B cell (primary cell): Measurements from ENCODE around the gene PLEKHA7. TPM values are rescaled to one million over a fixed set of nuclear protein-coding genes. Genes with fewer than 3 reads are reported as not detected.

ENCODE experiments used
- ATAC-seq: fragments of 200-7000 bp; cut with Tn5 transposase; one replicate; pipeline ENCODE4 v1.10.0; 2021; ENCODE audit warnings: low read depth, mild to moderate bottlenecking, moderate number of reproducible peaks, moderate library complexity
- CTCF ChIA-PET: fragments of 350-600 bp; sonication (Branson Sonifier 250); formaldehyde crosslinking; loops from one replicate; lab custom pipeline; 2021; ENCODE audit warnings: antibody characterized with exemption, inconsistent platforms; lab: Charles Lee
- POLR2A ChIA-PET: fragments of 350-600 bp; sonication (Branson Sonifier 250); formaldehyde crosslinking; loops from one replicate; lab custom pipeline; 2021; ENCODE audit warnings: antibody characterized with exemption; lab: Charles Lee
- DNase-seq: peaks from one replicate; pipeline ENCODE4 v3.0.0; 2013
- H2AFZ ChIP-seq: 2 replicates; pipeline ENCODE4 v1.6.1; 2012; ENCODE audit warnings: mild to moderate bottlenecking, low read depth, low read length; ENCODE audit not compliant: insufficient read depth, poor library complexity, severe bottlenecking
- H3K27ac ChIP-seq, 2 donors: 1 replicate in 1 of 2; 2 replicates in 1 of 2; pipeline ENCODE4 v1.5.1; 2012 to 2013; ENCODE audit warnings: low read length in 2 of 2, mild to moderate bottlenecking in 2 of 2, moderate library complexity in 1 of 2
- H3K27me3 ChIP-seq, 4 experiments: fragments of 200-600 bp in 1 of 4; sonication (generic) in 1 of 4; replicated peaks in 1 of 4; 1 replicate in 2 of 4; 2 replicates in 2 of 4; pipeline versions ENCODE4 v1.6.1 to v1.7.0; 2013 to 2016; ENCODE audit warnings: low read length in 3 of 4, mild to moderate bottlenecking in 2 of 4, mixed read lengths in 1 of 4, moderate library complexity in 1 of 4; ENCODE audit not compliant: insufficient read depth in 4 of 4, control insufficient read depth in 3 of 4; ENCODE audit errors: control extremely low read depth in 1 of 4
- H3K36me3 ChIP-seq, 2 experiments: replicated peaks in 1 of 2; 1 replicate in 1 of 2; 2 replicates in 1 of 2; pipeline versions ENCODE4 v1.6.1 to v1.7.1; 2013; ENCODE audit warnings: low read length in 1 of 2; ENCODE audit not compliant: insufficient read depth in 2 of 2, control insufficient read depth in 1 of 2; ENCODE audit errors: control extremely low read depth in 1 of 2, extremely low read depth in 1 of 2
- H3K4me1 ChIP-seq, 2 donors: fragments of 200-600 bp in 1 of 2; sonication (generic) in 1 of 2; 1 replicate in 1 of 2; 2 replicates in 1 of 2; pipeline versions ENCODE4 v1.5.1 to v1.6.1; 2013 to 2017; ENCODE audit warnings: low read length in 2 of 2; ENCODE audit not compliant: control insufficient read depth in 2 of 2, insufficient read depth in 2 of 2
- H3K4me2 ChIP-seq: replicated peaks from 2 replicates; pipeline ENCODE3; 2012; ENCODE audit warnings: mild to moderate bottlenecking, low read depth, low read length; ENCODE audit not compliant: poor library complexity, severe bottlenecking
- H3K4me3 ChIP-seq, 5 experiments: fragments of 200-600 bp in 1 of 5; sonication (generic) in 1 of 5; 1 replicate in 3 of 5; 2 replicates in 2 of 5; pipeline versions ENCODE4 v1.5.1 to v1.7.0; 2011 to 2016; ENCODE audit warnings: low read length in 4 of 5, mild to moderate bottlenecking in 4 of 5, low read depth in 2 of 5, control low read depth in 1 of 5, moderate library complexity in 1 of 5; ENCODE audit not compliant: insufficient read depth in 1 of 5; ENCODE audit errors: control extremely low read depth in 1 of 5, extremely low read depth in 1 of 5
- H3K79me2 ChIP-seq: fragments of 200-600 bp; sonication (generic); one replicate; pipeline ENCODE4 v1.6.0; 2016; ENCODE audit warnings: low read length; ENCODE audit not compliant: control insufficient read depth, insufficient read depth
- H3K9ac ChIP-seq: fragments of 200-600 bp; sonication (generic); 2 replicates; pipeline ENCODE4 v1.6.1; 2017; ENCODE audit warnings: mild to moderate bottlenecking, low read length, moderate library complexity
- H3K9me3 ChIP-seq, 3 donors: one replicate each; pipeline versions ENCODE4 v1.6.1 to v1.7.1; 2013; ENCODE audit warnings: low read length in 2 of 3; ENCODE audit not compliant: control insufficient read depth in 2 of 3, insufficient read depth in 1 of 3; ENCODE audit errors: control extremely low read depth in 1 of 3
- H4K20me1 ChIP-seq: 2 replicates; pipeline ENCODE4 v1.6.0; 2012; ENCODE audit warnings: mild to moderate bottlenecking, low read length; ENCODE audit not compliant: insufficient read depth, control insufficient read depth, poor library complexity, severe bottlenecking
- H3K27ac Mint-ChIP-seq: one replicate; pipeline ENCODE4 v1.8.0; 2021; ENCODE audit warnings: mixed read lengths
- H3K27me3 Mint-ChIP-seq: one replicate; pipeline ENCODE4 v1.8.0; 2021; ENCODE audit warnings: mixed read lengths
- H3K4me1 Mint-ChIP-seq: one replicate; pipeline ENCODE4 v1.8.0; 2021; ENCODE audit warnings: mixed read lengths
- H3K4me3 Mint-ChIP-seq: one replicate; pipeline ENCODE4 v1.8.0; 2021; ENCODE audit warnings: mixed read lengths
- H3K9me3 Mint-ChIP-seq: one replicate; pipeline ENCODE4 v1.8.0; 2022; ENCODE audit warnings: mixed read lengths; ENCODE audit not compliant: insufficient read depth
- EZH2 ChIP-seq: IDR thresholded peaks from 2 replicates; pipeline ENCODE4 v1.6.1; 2012; ENCODE audit warnings: borderline replicate concordance, low read depth, mild to moderate bottlenecking, moderate library complexity, low read length; ENCODE audit not compliant: insufficient read depth, poor library complexity, severe bottlenecking
- WGBS: methylation state at CpG from one replicate; pipeline ENCODE4 v1.1.5; 2013; ENCODE audit warnings: missing lambda C conversion rate; ENCODE audit not compliant: insufficient coverage; 5-methylcytosine and 5-hydroxymethylcytosine counted together
- intact Hi-C: fragments of 100-400 bp; cut with micrococcal nuclease; formaldehyde crosslinking; loops from one replicate; pipeline ENCODE4 v1.10.0; 2022
- polyA plus RNA-seq: library from polyadenylated mRNA; depleted of rRNA; stranded (reverse); fragments of >200 nt; gene quantifications from 2 replicates; pipeline ENCODE4 v1.2.3, GENCODE V29; 2012
- total RNA-seq, 2 donors: library from RNA; stranded (reverse); fragments of 120-200 nt in 1 of 2; gene quantifications; 1 replicate in 1 of 2; 2 replicates in 1 of 2; pipeline versions ENCODE4 v1.2.3 to v1.2.4, GENCODE V29; 2013 to 2022
- TF ChIP-seq, protein P1 (sequence below): fragments of 200-600 bp; IDR thresholded peaks from one replicate; pipeline ENCODE4 v1.8.0; 2022; ENCODE audit warnings: antibody characterized with exemption, mild to moderate bottlenecking

The PLEKHA7 gene
- total and polyA plus RNA-seq, 2 donors (not counting 1 experiment from before 2014, with no cell fraction given) = 1.7 to 8.2 TPM

DNA sequence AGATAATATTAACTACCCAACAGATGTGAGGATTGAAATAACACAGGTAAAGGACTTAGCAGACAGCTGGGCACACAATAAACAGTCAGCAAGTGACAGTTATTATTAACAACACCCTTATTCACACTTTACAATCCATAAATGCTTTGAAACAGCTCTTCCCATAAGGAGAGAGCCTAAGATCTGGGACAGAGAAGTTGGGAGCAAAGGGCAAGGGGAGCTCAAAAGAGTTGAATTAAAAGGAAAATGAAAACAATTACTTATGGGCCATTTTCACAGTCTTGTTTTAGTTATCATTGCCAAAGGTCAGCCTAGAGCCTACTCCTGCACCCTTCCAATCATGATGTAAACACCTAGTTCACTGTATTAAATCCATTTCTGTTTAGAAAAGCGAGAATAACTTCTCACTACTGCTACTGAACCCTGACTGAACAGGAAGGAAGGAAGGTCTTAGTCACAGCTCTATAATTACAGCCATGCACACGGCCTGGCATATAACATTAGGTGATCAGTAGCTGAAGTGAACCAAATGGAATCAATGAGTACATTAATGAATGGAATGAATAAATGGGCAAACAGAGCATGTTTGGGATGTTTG, 111.3 kb downstream of the PLEKHA7 start:
- Histone ChIP-seq H2AFZ (peak overlapping the region; percentile 36), H3K4me2 (peak overlapping the region; percentile 45), H3K4me3 (no peak overlapping the region), H3K79me2 (no peaks in the 10 kb centered on the region), H3K9ac (no peak overlapping the region), H3K9me3 (no peaks in the 10 kb centered on the region), H3K36me3 (no peaks in the 10 kb centered on the region), H3K4me1 (peaks cover 22 to 25% of the 10 kb centered on the region in 2 donors), H3K27me3 (no peaks in the 10 kb centered on the region), H4K20me1 (no peaks in the 10 kb centered on the region), H3K27ac (peak overlapping the region; percentile 53 to 60)
- POLR2A ChIA-PET = interaction anchor here (1.0 kb wide), 1 partner anchor 175 kb away, joined by 3 read pairs; the partner anchor contains the start of gene RPS13
- ATAC-seq (peak; percentile 60), DNase-seq (peak; percentile 16)
- no peak for TF ChIP-seq EZH2
- TF ChIP-seq, protein P1, sequence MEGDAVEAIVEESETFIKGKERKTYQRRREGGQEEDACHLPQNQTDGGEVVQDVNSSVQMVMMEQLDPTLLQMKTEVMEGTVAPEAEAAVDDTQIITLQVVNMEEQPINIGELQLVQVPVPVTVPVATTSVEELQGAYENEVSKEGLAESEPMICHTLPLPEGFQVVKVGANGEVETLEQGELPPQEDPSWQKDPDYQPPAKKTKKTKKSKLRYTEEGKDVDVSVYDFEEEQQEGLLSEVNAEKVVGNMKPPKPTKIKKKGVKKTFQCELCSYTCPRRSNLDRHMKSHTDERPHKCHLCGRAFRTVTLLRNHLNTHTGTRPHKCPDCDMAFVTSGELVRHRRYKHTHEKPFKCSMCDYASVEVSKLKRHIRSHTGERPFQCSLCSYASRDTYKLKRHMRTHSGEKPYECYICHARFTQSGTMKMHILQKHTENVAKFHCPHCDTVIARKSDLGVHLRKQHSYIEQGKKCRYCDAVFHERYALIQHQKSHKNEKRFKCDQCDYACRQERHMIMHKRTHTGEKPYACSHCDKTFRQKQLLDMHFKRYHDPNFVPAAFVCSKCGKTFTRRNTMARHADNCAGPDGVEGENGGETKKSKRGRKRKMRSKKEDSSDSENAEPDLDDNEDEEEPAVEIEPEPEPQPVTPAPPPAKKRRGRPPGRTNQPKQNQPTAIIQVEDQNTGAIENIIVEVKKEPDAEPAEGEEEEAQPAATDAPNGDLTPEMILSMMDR = no peak
- Mint-ChIP-seq H3K27me3 (no peaks in the 10 kb centered on the region), H3K4me1 (peaks cover 36% of the 10 kb centered on the region), H3K27ac (peak overlapping the region; percentile 95), H3K4me3 (peak overlapping the region; percentile 80), H3K9me3 (no peaks in the 10 kb centered on the region)
- intact Hi-C loops = no loop called here
- no CpG with 5 or more reads among the region's 2 CpGs for WGBS
- CTCF ChIA-PET = interaction anchor here (0.9 to 1.6 kb wide), 5 partner anchors 17 to 112 kb away, joined by 3 to 6 read pairs (median 4); no protein-coding TSS in a partner anchor

DNA sequence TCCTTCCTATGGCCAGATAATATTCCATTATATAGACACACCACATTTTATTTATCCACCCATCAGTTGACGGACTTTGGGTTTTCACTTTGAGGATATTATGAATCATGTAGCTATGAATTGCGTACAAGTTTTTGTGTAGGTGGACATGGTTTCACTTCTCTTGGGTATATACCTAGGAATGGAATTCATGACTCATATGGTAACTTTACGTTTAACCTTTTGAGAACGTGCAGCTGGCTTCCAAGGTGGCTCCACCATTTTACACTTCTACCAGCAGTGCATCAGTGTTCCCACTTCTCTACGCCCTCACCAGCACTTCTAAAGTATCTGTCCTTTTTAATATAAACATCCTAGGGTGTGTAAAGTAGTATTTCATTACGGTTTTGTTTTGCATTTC, 112.0 kb downstream of the PLEKHA7 start:
- peak; percentile 80 for ATAC-seq
- Histone ChIP-seq H3K79me2 (no peaks in the 10 kb centered on the region), H3K4me3 (no peak overlapping the region), H2AFZ (peak overlapping the region; percentile 48), H3K27ac (peak overlapping the region; percentile 53 to 60), H3K4me2 (peak overlapping the region; percentile 45), H3K4me1 (peaks cover 22 to 31% of the 10 kb centered on the region in 2 donors), H4K20me1 (no peaks in the 10 kb centered on the region), H3K27me3 (no peaks in the 10 kb centered on the region), H3K9ac (no peak overlapping the region), H3K36me3 (no peaks in the 10 kb centered on the region), H3K9me3 (no peaks in the 10 kb centered on the region)
- peak overlapping the region; percentile 95 for H3K27ac Mint-ChIP-seq
- TF ChIP-seq, protein P1 = no peak
- no peak for TF ChIP-seq EZH2
- peak overlapping the region; percentile 80 for H3K4me3 Mint-ChIP-seq
- H3K4me1 Mint-ChIP-seq = peaks cover 42% of the 10 kb centered on the region
- no peaks in the 10 kb centered on the region for H3K27me3 Mint-ChIP-seq
- no CpG with 5 or more reads among the region's 6 CpGs for WGBS
- CTCF ChIA-PET = interaction anchor here (0.9 to 1.6 kb wide), 5 partner anchors 18 to 113 kb away, joined by 3 to 6 read pairs (median 4); no protein-coding TSS in a partner anchor
- H3K9me3 Mint-ChIP-seq = no peaks in the 10 kb centered on the region
- DNase-seq = peak; percentile 29
- POLR2A ChIA-PET = interaction anchor here (1.0 kb wide), 1 partner anchor 175 kb away, joined by 3 read pairs; the partner anchor contains the start of gene RPS13
- intact Hi-C loops = no loop called here
